Loucy (cell line): ENCODE data around the gene PRADC1.

Experiments used
- CTCF ChIP-seq: fragments of 200-600 bp; sonication (generic); conservative IDR thresholded peaks from 2 replicates; pipeline ENCODE4 v1.5.1; 2014; ENCODE audit warnings: mild to moderate bottlenecking, antibody characterized with exemption, low read length
- EZH2phosphoT487 ChIP-seq: fragments of 200-600 bp; IDR thresholded peaks from 2 replicates; pipeline ENCODE4 v1.6.1; 2018; ENCODE audit warnings: antibody characterized with exemption, mild to moderate bottlenecking, moderate library complexity, borderline replicate concordance

DNA sequence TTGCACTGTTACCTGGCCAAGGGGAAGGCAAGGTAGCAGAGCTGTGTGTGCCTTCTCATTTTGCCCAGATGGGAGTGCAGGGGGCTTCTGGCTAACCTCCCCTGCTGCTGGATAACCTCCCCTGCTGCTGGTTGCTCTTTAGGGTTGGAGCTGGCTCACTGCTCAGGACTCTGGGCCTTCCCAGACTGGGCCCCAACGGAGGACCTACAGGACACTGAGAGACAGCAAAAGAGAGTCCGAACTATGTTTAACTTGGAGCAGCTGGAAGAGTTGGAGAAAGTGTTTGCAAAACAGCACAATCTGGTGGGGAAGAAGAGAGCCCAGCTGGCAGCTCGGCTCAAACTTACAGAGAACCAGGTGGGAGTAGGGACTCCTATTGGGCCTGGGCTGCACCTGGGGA lies 24.8 kb downstream of the PRADC1 start:
- no peak for TF ChIP-seq CTCF
- no peak for TF ChIP-seq EZH2phosphoT487
